NT2/D1 (cell line): Measurements from ENCODE around the gene CLINT1.

ENCODE experiments used
- YY1 ChIP-seq: IDR thresholded peaks from 2 replicates; pipeline ENCODE4 v1.6.1; 2011; ENCODE audit not compliant: insufficient read length, insufficient read depth
- ZNF274 ChIP-seq: IDR thresholded peaks from 2 replicates; pipeline ENCODE4 v1.6.1; 2011; ENCODE audit warnings: mild to moderate bottlenecking, low read depth, low read length

DNA sequence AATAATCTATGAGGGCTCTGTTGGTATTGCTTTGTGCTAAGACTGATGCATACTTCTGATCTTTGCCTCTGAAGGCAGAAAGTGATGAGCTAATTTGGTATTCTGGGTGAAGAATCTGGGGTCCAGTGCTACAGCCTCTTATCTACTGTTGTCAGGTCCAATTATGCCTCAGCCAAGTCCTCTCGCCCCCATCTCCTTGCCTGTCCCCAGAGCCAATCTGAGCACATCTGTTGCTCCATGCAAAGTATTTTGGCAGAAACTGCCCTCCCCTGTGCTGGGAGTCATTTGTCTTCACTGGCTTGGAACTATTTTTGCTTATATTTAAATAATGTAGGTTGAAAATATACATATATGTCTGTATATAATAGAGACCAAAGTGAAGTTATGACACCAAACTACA lies 92.0 kb downstream of the CLINT1 start:
- TF ChIP-seq ZNF274, result no peak
- no peak for TF ChIP-seq YY1
